ENCODE results near the gene SORCS2. TPM values are rescaled to one million over a fixed set of nuclear protein-coding genes. Genes with fewer than 3 reads are reported as not detected.

Gene SORCS2
- total RNA-seq, 2 experiments from 2014 or later: 0.03 TPM; not detected in 1

- Histone ChIP-seq H2AFZ (ENCODE audit: low read length) (no peak overlapping the region), H3K36me3 (ENCODE audit: insufficient read depth, low read length) (no peaks in the 10 kb centered on the region), H3K4me3 (ENCODE audit: low read depth, low read length, poor library complexity, severe bottlenecking) (no peak overlapping the region), H3K9me2 (ENCODE audit: insufficient read depth, low read length) (no peaks in the 10 kb centered on the region), H3K27ac (ENCODE audit: low read depth, low read length, poor library complexity, severe bottlenecking) (no peak overlapping the region), H3K4me2 (ENCODE audit: low read length) (no peak overlapping the region), H3K4me1 (ENCODE audit: insufficient read depth, low read length, poor library complexity, severe bottlenecking) (no peaks in the 10 kb centered on the region), H3K9me3 (ENCODE audit: low read length) (no peaks in the 10 kb centered on the region), H3K79me2 (ENCODE audit: insufficient read depth, low read depth, low read length) (no peaks in the 10 kb centered on the region), H4K20me1 (ENCODE audit: insufficient read depth, low read length) (no peaks in the 10 kb centered on the region)
- ChIA-PET CTCF (ENCODE audit: unreplicated experiment) (interaction anchor here (0.5 kb wide), 1 partner anchor 1486 kb away, joined by 3 read pairs; no protein-coding TSS in a partner anchor), POLR2A (no interaction called here)
- intact Hi-C loops (cut with micrococcal nuclease; ENCODE audit: unreplicated experiment): no loop called here
- TF ChIP-seq CTCF (conservative IDR thresholded peaks at IDR 0.05; ENCODE audit: low read length) (no peak), EZH2phosphoT487 (IDR thresholded peaks at IDR 0.05; ENCODE audit: borderline replicate concordance, low read depth, low read length) (no peak)
- no TSS peak for BruUV-seq (replicated peaks)
- DNase-seq (ENCODE audit: low spot score): no peak
These were observed 77.8 kb downstream of the SORCS2 start for GRCh38 chr4:7270121-7270520.

- TF ChIP-seq CTCF (conservative IDR thresholded peaks at IDR 0.05; ENCODE audit: low read length) (no peak), EZH2phosphoT487 (IDR thresholded peaks at IDR 0.05; ENCODE audit: borderline replicate concordance, low read depth, low read length) (no peak)
- Histone ChIP-seq H3K9me3 (ENCODE audit: low read length) (no peaks in the 10 kb centered on the region), H3K79me2 (ENCODE audit: insufficient read depth, low read depth, low read length) (no peaks in the 10 kb centered on the region), H4K20me1 (ENCODE audit: insufficient read depth, low read length) (no peaks in the 10 kb centered on the region), H3K4me2 (ENCODE audit: low read length) (no peak overlapping the region), H3K36me3 (ENCODE audit: insufficient read depth, low read length) (no peaks in the 10 kb centered on the region), H3K9me2 (ENCODE audit: insufficient read depth, low read length) (no peaks in the 10 kb centered on the region), H2AFZ (ENCODE audit: low read length) (no peak overlapping the region), H3K4me1 (ENCODE audit: insufficient read depth, low read length, poor library complexity, severe bottlenecking) (no peaks in the 10 kb centered on the region), H3K4me3 (ENCODE audit: low read depth, low read length, poor library complexity, severe bottlenecking) (no peak overlapping the region), H3K27ac (ENCODE audit: low read depth, low read length, poor library complexity, severe bottlenecking) (no peak overlapping the region)
- intact Hi-C loops (cut with micrococcal nuclease; ENCODE audit: unreplicated experiment): no loop called here
- DNase-seq (ENCODE audit: low spot score): no peak
- BruUV-seq (replicated peaks): no TSS peak
- ChIA-PET CTCF (ENCODE audit: unreplicated experiment) (no interaction called here), POLR2A (no interaction called here)
These were observed 80.1 kb downstream of the SORCS2 start for GRCh38 chr4:7272404-7272803.

GRCh38 chr4:7273738-7274297 is 81.5 kb downstream of the SORCS2 start:
- Histone ChIP-seq H4K20me1 (ENCODE audit: insufficient read depth, low read length) (no peaks in the 10 kb centered on the region), H3K36me3 (ENCODE audit: insufficient read depth, low read length) (no peaks in the 10 kb centered on the region), H3K27ac (ENCODE audit: low read depth, low read length, poor library complexity, severe bottlenecking) (no peak overlapping the region), H3K79me2 (ENCODE audit: insufficient read depth, low read depth, low read length) (no peaks in the 10 kb centered on the region), H3K4me2 (ENCODE audit: low read length) (no peak overlapping the region), H3K9me3 (ENCODE audit: low read length) (no peaks in the 10 kb centered on the region), H3K9me2 (ENCODE audit: insufficient read depth, low read length) (no peaks in the 10 kb centered on the region), H3K4me1 (ENCODE audit: insufficient read depth, low read length, poor library complexity, severe bottlenecking) (no peaks in the 10 kb centered on the region), H3K4me3 (ENCODE audit: low read depth, low read length, poor library complexity, severe bottlenecking) (no peak overlapping the region), H2AFZ (ENCODE audit: low read length) (no peak overlapping the region)
- TF ChIP-seq EZH2phosphoT487 (IDR thresholded peaks at IDR 0.05; ENCODE audit: borderline replicate concordance, low read depth, low read length) (no peak), CTCF (conservative IDR thresholded peaks at IDR 0.05; ENCODE audit: low read length) (no peak)
- no peak for DNase-seq (ENCODE audit: low spot score)
- CTCF ChIA-PET (ENCODE audit: unreplicated experiment): no interaction called here
- no TSS peak for BruUV-seq (replicated peaks)
- POLR2A ChIA-PET: no interaction called here
- intact Hi-C loops (cut with micrococcal nuclease; ENCODE audit: unreplicated experiment): no loop called here

Measured in OCI-LY7 (cell line).